Ovary (tissue), 3 donors: ENCODE data around the gene SDK1.

Experiments
- POLR2A ChIP-seq: fragments of 450-650 bp; IDR thresholded peaks from one replicate; pipeline ENCODE4 v1.6.1; 2017; ENCODE audit warnings: antibody characterized with exemption, mild to moderate bottlenecking, moderate library complexity
- TF ChIP-seq, protein P1 (sequence below), 3 donors: fragments of 450-650 bp in 2 of 3; fragments of 200-600 bp in 1 of 3; IDR thresholded peaks; one replicate each; pipeline versions ENCODE4 v1.5.1 to v1.8.0; 2016 to 2022; ENCODE audit warnings: antibody characterized with exemption in 3 of 3, mild to moderate bottlenecking in 1 of 3
- donor health status: DM: no; HTN: no; CAD: no.

DNA sequence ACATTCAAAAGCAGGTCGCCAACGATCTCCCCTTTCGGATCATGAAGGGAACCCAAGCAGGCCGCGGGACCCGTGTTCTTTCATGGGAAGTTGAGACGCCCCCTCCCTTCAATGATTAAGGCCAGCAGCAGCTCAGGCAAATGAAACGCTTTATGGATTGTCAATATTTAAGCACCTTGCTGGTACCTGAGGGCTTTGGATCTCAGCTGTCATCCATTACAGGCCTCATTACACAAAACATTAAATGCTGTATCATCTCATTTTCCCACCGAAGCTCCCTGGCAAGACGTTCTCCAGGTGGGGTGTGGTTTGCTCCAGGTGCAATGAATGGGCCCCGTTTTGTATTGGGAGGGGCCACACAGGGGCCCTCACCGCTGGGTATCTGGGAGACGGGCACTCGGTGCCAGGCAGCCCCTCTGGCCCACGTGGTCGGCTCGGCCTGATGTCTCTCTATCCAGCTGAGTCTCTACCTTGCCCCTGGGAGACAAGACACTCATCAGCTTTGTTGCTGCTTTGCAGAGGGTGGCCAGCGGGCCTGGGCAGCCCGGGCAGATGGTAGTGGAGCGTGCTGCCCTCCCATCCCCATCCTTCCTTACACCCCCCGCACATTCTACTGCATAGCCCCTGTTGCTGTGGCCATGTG, 925.0 kb downstream of the SDK1 start:
- TF ChIP-seq, protein P1, sequence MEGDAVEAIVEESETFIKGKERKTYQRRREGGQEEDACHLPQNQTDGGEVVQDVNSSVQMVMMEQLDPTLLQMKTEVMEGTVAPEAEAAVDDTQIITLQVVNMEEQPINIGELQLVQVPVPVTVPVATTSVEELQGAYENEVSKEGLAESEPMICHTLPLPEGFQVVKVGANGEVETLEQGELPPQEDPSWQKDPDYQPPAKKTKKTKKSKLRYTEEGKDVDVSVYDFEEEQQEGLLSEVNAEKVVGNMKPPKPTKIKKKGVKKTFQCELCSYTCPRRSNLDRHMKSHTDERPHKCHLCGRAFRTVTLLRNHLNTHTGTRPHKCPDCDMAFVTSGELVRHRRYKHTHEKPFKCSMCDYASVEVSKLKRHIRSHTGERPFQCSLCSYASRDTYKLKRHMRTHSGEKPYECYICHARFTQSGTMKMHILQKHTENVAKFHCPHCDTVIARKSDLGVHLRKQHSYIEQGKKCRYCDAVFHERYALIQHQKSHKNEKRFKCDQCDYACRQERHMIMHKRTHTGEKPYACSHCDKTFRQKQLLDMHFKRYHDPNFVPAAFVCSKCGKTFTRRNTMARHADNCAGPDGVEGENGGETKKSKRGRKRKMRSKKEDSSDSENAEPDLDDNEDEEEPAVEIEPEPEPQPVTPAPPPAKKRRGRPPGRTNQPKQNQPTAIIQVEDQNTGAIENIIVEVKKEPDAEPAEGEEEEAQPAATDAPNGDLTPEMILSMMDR (IDR thresholded peaks at IDR 0.05) = no peak
- no peak for TF ChIP-seq POLR2A
